K562 (cell line): ENCODE results near the gene MYO1H. TPM values are rescaled to one million over a fixed set of nuclear protein-coding genes. Genes with fewer than 3 reads are reported as not detected.

Experiments used
- ATAC-seq: fragments of 200-7000 bp; cut with Tn5 transposase; 3 replicates; pipeline ENCODE4 v1.9.1; 2020; ENCODE audit warnings: moderate library complexity
- BruUV-seq: library from RNA; stranded (reverse); fragments of 400-500 nt; replicated peaks from 2 replicates; lab custom pipeline; 2021; lab: Mats Ljungman, UMichigan
- CTCF ChIA-PET: fragments of 300-600 bp; formaldehyde crosslinking; extraction: SDS; loops from one replicate; lab custom pipeline; 2021; ENCODE audit warnings: low intra/inter-chr PET ratio; lab: Yijun Ruan, JAX
- POLR2A ChIA-PET: fragments of 300-600, 350-650 bp; sonication (Branson Sonifier 250); formaldehyde crosslinking; extraction: SDS; loops from one replicate; lab custom pipeline; 2021; ENCODE audit warnings: antibody characterized with exemption, inconsistent platforms; lab: Yijun Ruan, JAX
- DNase-seq, 4 experiments: peaks; one replicate each; pipeline versions ENCODE4 v3.0.0 to v3.0.0-alpha.2; 2011 to 2018; ENCODE audit warnings: low spot score in 3 of 4, mixed read lengths in 3 of 4; ENCODE audit errors: extremely low read depth in 1 of 4
- FAIRE-seq: peaks from 2 replicates; lab custom pipeline; 2011; peaks lifted over from hg19 to GRCh38; lab: Jason Lieb, UNC
- H2AFZ ChIP-seq: 2 replicates; pipeline ENCODE4 v1.6.0; 2011; ENCODE audit warnings: low read depth, low read length, control low read depth, inconsistent platforms
- H3K27ac ChIP-seq: fragments of 200-600 bp; 3 replicates; pipeline ENCODE4 v1.8.0; 2011; ENCODE audit warnings: low read depth, mild to moderate bottlenecking, control low read depth, inconsistent platforms, low read length, moderate library complexity, mixed read lengths; ENCODE audit errors: extremely low read depth
- H3K27me3 ChIP-seq, 2 experiments: fragments of 300-600 bp in 1 of 2; 2 replicates in 1 of 2; 3 replicates in 1 of 2; pipeline versions ENCODE4 v1.6.0 to v1.8.0; 2011; ENCODE audit warnings: inconsistent platforms in 2 of 2, low read length in 2 of 2, mild to moderate bottlenecking in 1 of 2, mixed read lengths in 1 of 2, moderate library complexity in 1 of 2; ENCODE audit not compliant: control insufficient read depth in 2 of 2, insufficient read depth in 2 of 2
- H3K36me3 ChIP-seq: fragments of 300-600 bp; 3 replicates; pipeline ENCODE4 v1.8.0; 2011; ENCODE audit warnings: mild to moderate bottlenecking, low read length, inconsistent platforms; ENCODE audit not compliant: control insufficient read depth, insufficient read depth
- H3K4me1 ChIP-seq, 2 experiments: fragments of 200-600 bp in 1 of 2; replicated peaks in 1 of 2; 2 replicates in 1 of 2; 3 replicates in 1 of 2; pipeline versions ENCODE4 v1.5.1 to v1.8.0; 2011; ENCODE audit warnings: inconsistent platforms in 2 of 2, low read length in 2 of 2, mild to moderate bottlenecking in 1 of 2, mixed read lengths in 1 of 2, moderate library complexity in 1 of 2; ENCODE audit not compliant: control insufficient read depth in 2 of 2, insufficient read depth in 2 of 2
- H3K4me2 ChIP-seq: 2 replicates; pipeline ENCODE4 v1.6.1; 2011; ENCODE audit warnings: low read length, control low read depth, inconsistent platforms, mixed read lengths; ENCODE audit not compliant: insufficient read depth
- H3K4me3 ChIP-seq: fragments of 200-600 bp; sonication (generic), shearing (Covaris generic); 2 replicates; pipeline ENCODE4 v1.5.1; 2016; ENCODE audit warnings: control low read depth, inconsistent platforms
- H3K79me2 ChIP-seq: fragments of 200-600 bp; 3 replicates; pipeline ENCODE4 v1.8.0; 2011; ENCODE audit warnings: low read length, inconsistent platforms; ENCODE audit not compliant: control insufficient read depth, insufficient read depth
- H3K9ac ChIP-seq, 2 experiments: 2 replicates each; pipeline versions ENCODE4 v1.6.0 to v1.6.1; 2011; ENCODE audit warnings: low read depth in 2 of 2, low read length in 2 of 2, control low read depth in 1 of 2, inconsistent platforms in 1 of 2, mild to moderate bottlenecking in 1 of 2, mixed read lengths in 1 of 2; ENCODE audit not compliant: insufficient read depth in 1 of 2
- H3K9me1 ChIP-seq: one replicate; pipeline ENCODE4 v1.6.0; 2011; ENCODE audit warnings: inconsistent platforms, mild to moderate bottlenecking, low read length, moderate library complexity; ENCODE audit not compliant: control insufficient read depth, insufficient read depth
- H3K9me3 ChIP-seq: replicated peaks from 2 replicates; pipeline ENCODE4 v1.5.1; 2011; ENCODE audit warnings: low read depth, low read length, inconsistent platforms; ENCODE audit not compliant: control insufficient read depth, insufficient read depth
- H4K20me1 ChIP-seq: replicated peaks from 2 replicates; pipeline ENCODE4 v1.6.1; 2011; ENCODE audit warnings: low read length, inconsistent platforms, mixed read lengths; ENCODE audit not compliant: control insufficient read depth, insufficient read depth
- HMGXB4 ChIP-seq: sonication (generic); formaldehyde crosslinking; IDR thresholded peaks from 2 replicates; pipeline ENCODE4 v1.8.1; 2023; ENCODE audit warnings: mild to moderate bottlenecking, missing genetic modification reagents
- RBM25 ChIP-seq: fragments of 200-400 bp; formaldehyde crosslinking; IDR thresholded peaks from 2 replicates; pipeline ENCODE4 v1.6.1; 2018; ENCODE audit warnings: low read length, low read depth, moderate library complexity; ENCODE audit not compliant: severe bottlenecking
- UBTF ChIP-seq, 2 experiments: IDR thresholded peaks; 2 replicates each; pipeline ENCODE4 v1.6.1; 2012; ENCODE audit warnings: improper control_type of control experiment in 2 of 2, low read depth in 2 of 2, low read length in 2 of 2, borderline replicate concordance in 1 of 2
- ZFP36 ChIP-seq: fragments of 150-350 bp; IDR thresholded peaks from 2 replicates; pipeline ENCODE4 v1.6.1; 2018; ENCODE audit warnings: low read length, low read depth; ENCODE audit not compliant: partially characterized antibody
- ZNF436 ChIP-seq: fragments of 250-450, 450-650 bp; sonication (Bioruptor Pico); formaldehyde crosslinking; IDR thresholded peaks from 2 replicates; pipeline ENCODE4 v1.7.0; 2020; ENCODE audit warnings: mild to moderate bottlenecking
- WGBS: fragments of 100-300 bp; shearing (Covaris generic); methylation state at CpG from one replicate; pipeline ENCODE4 v1.1.6; 2016; ENCODE audit warnings: low coverage, mixed read lengths; ENCODE audit not compliant: insufficient coverage; ENCODE audit errors: missing lambda C conversion rate; 5-methylcytosine and 5-hydroxymethylcytosine counted together
- in situ Hi-C: fragments of 300-500 bp; cut with MboI; formaldehyde crosslinking; loops from 4 replicates; pipeline ENCODE4 v1.15.0; 2018; ENCODE audit warnings: inconsistent platforms, mixed read lengths
- intact Hi-C: fragments of 100-400 bp; cut with micrococcal nuclease; formaldehyde crosslinking; loops from 2 replicates; pipeline ENCODE4 v1.14.2; 2022
- polyA plus RNA-seq, 8 experiments: library from polyadenylated mRNA; depleted of rRNA in 4 of 8; stranded (reverse) in 5 of 8; unstranded in 3 of 8; fragments of >200 nt; fragmentation: Nextera tagmentation in 2 of 8; fragmentation: Illumina TruSeq in 1 of 8; extraction: Ambion mirVana in 2 of 8; extraction: Trizol in 1 of 8; gene quantifications; 2 replicates each; pipeline versions ENCODE4 v1.2.1 to v1.2.3, GENCODE V29; 2011 to 2014; ENCODE audit warnings: inconsistent platforms in 1 of 8, missing spikeins in 1 of 8
- total RNA-seq, 7 experiments: library from RNA; depleted of rRNA in 6 of 7; stranded (reverse); fragments of >200 nt in 6 of 7; fragmentation: Illumina TruSeq in 2 of 7; extraction: Trizol in 2 of 7; gene quantifications; 2 replicates each; pipeline versions ENCODE4 v1.2.1 to v1.2.3, GENCODE V29; 2011 to 2021; ENCODE audit warnings: low replicate concordance in 1 of 7
- TF ChIP-seq, protein P1 (sequence below): sonication (generic); formaldehyde crosslinking; IDR thresholded peaks from 2 replicates; pipeline ENCODE4 v1.5.0; 2020; ENCODE audit warnings: missing genetic modification reagents

The MYO1H gene
- total and polyA plus RNA-seq, 9 of the 15 experiments (the other 6 are each of a cell fraction or from before 2014, with no cell fraction given), result not detected

DNA sequence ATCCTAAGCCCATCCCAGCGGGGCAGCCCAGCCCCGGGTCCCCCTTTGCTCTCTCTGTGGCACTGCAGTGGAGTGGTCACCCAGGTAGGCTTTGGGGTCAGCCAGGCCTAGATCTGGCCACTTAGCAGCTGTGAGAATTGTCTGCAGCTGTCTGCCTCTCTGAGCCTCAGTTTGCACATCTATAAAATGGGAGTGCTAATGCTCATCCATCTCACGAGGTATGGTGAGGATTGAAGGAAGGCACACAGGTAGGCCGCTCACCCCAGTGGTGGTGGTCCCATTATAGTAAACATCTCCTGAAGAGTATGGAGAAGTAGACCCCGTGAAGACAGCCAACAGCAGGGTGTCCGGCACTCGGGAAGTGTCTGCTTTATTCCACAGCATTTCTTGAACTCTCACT lies 47.9 kb upstream of the MYO1H start:
- no peak overlapping the region for H3K9ac ChIP-seq
- no peak overlapping the region for H3K4me2 ChIP-seq
- no peak overlapping the region for H2AFZ ChIP-seq
- no peak overlapping the region for H3K4me3 ChIP-seq
- H3K9me3 ChIP-seq, result no peaks in the 10 kb centered on the region
- CTCF ChIA-PET, result no interaction called here
- H4K20me1 ChIP-seq, result no peaks in the 10 kb centered on the region
- DNase-seq (no peak), ATAC-seq (no peak), FAIRE-seq (no peak)
- H3K36me3 ChIP-seq, result no peaks in the 10 kb centered on the region
- peak; percentile 78 for TF ChIP-seq RBM25
- TF ChIP-seq, protein P1, sequence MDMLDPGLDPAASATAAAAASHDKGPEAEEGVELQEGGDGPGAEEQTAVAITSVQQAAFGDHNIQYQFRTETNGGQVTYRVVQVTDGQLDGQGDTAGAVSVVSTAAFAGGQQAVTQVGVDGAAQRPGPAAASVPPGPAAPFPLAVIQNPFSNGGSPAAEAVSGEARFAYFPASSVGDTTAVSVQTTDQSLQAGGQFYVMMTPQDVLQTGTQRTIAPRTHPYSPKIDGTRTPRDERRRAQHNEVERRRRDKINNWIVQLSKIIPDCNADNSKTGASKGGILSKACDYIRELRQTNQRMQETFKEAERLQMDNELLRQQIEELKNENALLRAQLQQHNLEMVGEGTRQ (CRISPR knock-in tag), result no peak
- peaks cover 6 to 29% of the 10 kb centered on the region in 2 experiments; a peak in 2 of 5 replicates for H3K27me3 ChIP-seq
- no peaks in the 10 kb centered on the region for H3K4me1 ChIP-seq
- no TSS peak for BruUV-seq
- in situ Hi-C loops (no loop called here), intact Hi-C loops (no loop called here)
- POLR2A ChIA-PET, result no interaction called here
- H3K9me1 ChIP-seq, result no peaks in the 10 kb centered on the region
- no peak overlapping the region for H3K27ac ChIP-seq
- 1% methylated on average over 7 of the region's 7 CpGs for WGBS
- no peaks in the 10 kb centered on the region for H3K79me2 ChIP-seq

- in situ Hi-C loops, result no loop called here
Observed at GRCh38 chr12:109301643-109302168, 46.0 kb upstream of the MYO1H start.

More at GRCh38 chr12:109301643-109302168, 46.0 kb upstream of the MYO1H start:
- DNase-seq (no peak), ATAC-seq (no peak), FAIRE-seq (no peak)
- Histone ChIP-seq H3K4me3 (no peak overlapping the region), H3K9me1 (no peaks in the 10 kb centered on the region), H3K9ac (no peak overlapping the region), H3K4me1 (no peaks in the 10 kb centered on the region), H3K36me3 (no peaks in the 10 kb centered on the region), H3K27me3 (peaks cover 16 to 30% of the 10 kb centered on the region in 2 experiments; a peak in 4 of 5 replicates), H2AFZ (no peak overlapping the region), H3K4me2 (no peak overlapping the region), H3K9me3 (no peaks in the 10 kb centered on the region), H4K20me1 (no peaks in the 10 kb centered on the region)
- WGBS, result 0% methylated on average over 3 of the region's 3 CpGs
- no TSS peak for BruUV-seq
- intact Hi-C loops, result no loop called here
- POLR2A ChIA-PET, result interaction anchor here (0.7 to 2.2 kb wide), 3 partner anchors 10 to 148 kb away, joined by 3 to 4 read pairs (median 3); no protein-coding TSS in a partner anchor
- TF ChIP-seq UBTF (IDR thresholded peaks at IDR 0.05; ENCODE audit: borderline replicate concordance in 1 of 2, low read depth in 2 of 2, low read length in 2 of 2) (no peak), HMGXB4 (CRISPR knock-in tag) (no peak), ZFP36 (peak; percentile 90), ZNF436 (CRISPR knock-in tag) (peak; percentile 45; the same call in 1 of the 2 replicates)
- TF ChIP-seq, all 486 proteins: peak for 2
- Histone ChIP-seq H3K79me2 (no peaks in the 10 kb centered on the region), H3K27ac (no peak overlapping the region)
- CTCF ChIA-PET, result no interaction called here
